NOMO-1 treated with dmso at 0.1 percent for 144 hours (cell line): Measurements from ENCODE around the gene SMPD3.
A peak's percentile ranks its signal among the peaks of the same experiment; 100 is the strongest.

Experiments used
- DNase-seq: peaks from one replicate; lab custom pipeline; 2025; ENCODE audit not compliant: unreplicated experiment; lab: John Stamatoyannopoulos, UW

Gene SMPD3

GRCh38 chr16:68359398-68360191, 88.7 kb downstream of the SMPD3 start:
- DNase-seq = no peak

- no peak for DNase-seq
Observed at GRCh38 chr16:68358951-68359350, 89.4 kb downstream of the SMPD3 start.

- DNase-seq = no peak
Observed at GRCh38 chr16:68357923-68358322, 90.4 kb downstream of the SMPD3 start.

GRCh38 chr16:68357521-68357922, 90.8 kb downstream of the SMPD3 start:
- no peak for DNase-seq

GRCh38 chr16:68356919-68357286, 91.4 kb downstream of the SMPD3 start:
- DNase-seq = no peak

GRCh38 chr16:68356249-68356918, 91.9 kb downstream of the SMPD3 start:
- DNase-seq = peak; percentile 76

- DNase-seq = no peak
Observed at GRCh38 chr16:68355447-68356248, 92.7 kb downstream of the SMPD3 start.

- no peak for DNase-seq
Observed at GRCh38 chr16:68354816-68355215, 93.5 kb downstream of the SMPD3 start.

GRCh38 chr16:68353366-68353765, 94.9 kb downstream of the SMPD3 start:
- no peak for DNase-seq

- no peak for DNase-seq
Observed at GRCh38 chr16:68351991-68352431, 96.3 kb downstream of the SMPD3 start.

GRCh38 chr16:68351463-68351862, 96.8 kb downstream of the SMPD3 start:
- no peak for DNase-seq

GRCh38 chr16:68350813-68351350, 97.4 kb downstream of the SMPD3 start:
- no peak for DNase-seq

- DNase-seq = no peak
Observed at GRCh38 chr16:68349838-68350410, 98.4 kb downstream of the SMPD3 start.

GRCh38 chr16:68348639-68349445, 99.5 kb downstream of the SMPD3 start:
- no peak for DNase-seq

GRCh38 chr16:68347605-68348004, 100.7 kb downstream of the SMPD3 start:
- DNase-seq = no peak

GRCh38 chr16:68346892-68347480, 101.3 kb downstream of the SMPD3 start:
- no peak for DNase-seq

GRCh38 chr16:68345958-68346635, 102.2 kb downstream of the SMPD3 start:
- DNase-seq = no peak

- no peak for DNase-seq
Observed at GRCh38 chr16:68345351-68345810, 102.9 kb downstream of the SMPD3 start.

- DNase-seq = no peak
Observed at GRCh38 chr16:68344252-68344651, 104.1 kb downstream of the SMPD3 start.
